ENCODE measurements around the gene KRTAP20-4. TPM values are rescaled to one million over a fixed set of nuclear protein-coding genes. Genes with fewer than 3 reads are reported as not detected.

The KRTAP20-4 gene
- total RNA-seq (not detected in 2 replicates), polyA plus RNA-seq (not detected in 2 replicates)

GRCh38 chr21:30620522-30620921 is at the start of gene KRTAP20-4:
KRTAP20-4 (plus strand) TSS chr21:30620627.
- Histone ChIP-seq H3K27me3 (no peaks in the 10 kb centered on the region), H3K4me3 (no peak within 1 kb of the TSS), H3K4me1 (ENCODE audit: low read depth) (no peaks in the 10 kb centered on the region), H3K27ac (no peak within 1 kb of the TSS), H3K36me3 (no peaks in the 10 kb centered on the region), H3K9me3 (ENCODE audit: low read depth) (no peaks in the 10 kb centered on the region)
- no peak for TF ChIP-seq CTCF (IDR thresholded peaks at IDR 0.05; ENCODE audit: low read depth, low read length)
- DNase-seq (ENCODE audit: low read depth in 1 of 2, low spot score in 1 of 2): no peak

GRCh38 chr21:30577766-30578165 is 42.7 kb upstream of the KRTAP20-4 start:
- H3K36me3 ChIP-seq: no peaks in the 10 kb centered on the region
- H3K27ac ChIP-seq: no peak overlapping the region
- TF ChIP-seq CTCF (IDR thresholded peaks at IDR 0.05; ENCODE audit: low read depth, low read length): no peak
- H3K9me3 ChIP-seq (ENCODE audit: low read depth): no peaks in the 10 kb centered on the region
- H3K4me3 ChIP-seq: no peak overlapping the region
- no peaks in the 10 kb centered on the region for H3K27me3 ChIP-seq
- no peaks in the 10 kb centered on the region for H3K4me1 ChIP-seq (ENCODE audit: low read depth)
- no peak for DNase-seq (ENCODE audit: low read depth in 1 of 2, low spot score in 1 of 2)

- Histone ChIP-seq H3K27ac (no peak overlapping the region), H3K4me1 (ENCODE audit: low read depth) (no peaks in the 10 kb centered on the region), H3K27me3 (no peaks in the 10 kb centered on the region), H3K36me3 (no peaks in the 10 kb centered on the region), H3K9me3 (ENCODE audit: low read depth) (no peaks in the 10 kb centered on the region), H3K4me3 (no peak overlapping the region)
- no peak for DNase-seq (ENCODE audit: low read depth in 1 of 2, low spot score in 1 of 2)
- no peak for TF ChIP-seq CTCF (IDR thresholded peaks at IDR 0.05; ENCODE audit: low read depth, low read length)
Observed at GRCh38 chr21:30579346-30579745, 41.1 kb upstream of the KRTAP20-4 start.

- Histone ChIP-seq H3K27me3 (no peaks in the 10 kb centered on the region), H3K27ac (no peak overlapping the region), H3K36me3 (no peaks in the 10 kb centered on the region), H3K4me3 (no peak overlapping the region), H3K9me3 (ENCODE audit: low read depth) (no peaks in the 10 kb centered on the region), H3K4me1 (ENCODE audit: low read depth) (no peaks in the 10 kb centered on the region)
- no peak for DNase-seq (ENCODE audit: low read depth in 1 of 2, low spot score in 1 of 2)
- TF ChIP-seq CTCF (IDR thresholded peaks at IDR 0.05; ENCODE audit: low read depth, low read length): no peak
Observed at GRCh38 chr21:30580132-30580531, 40.3 kb upstream of the KRTAP20-4 start.

- no peaks in the 10 kb centered on the region for H3K9me3 ChIP-seq (ENCODE audit: low read depth)
- DNase-seq (ENCODE audit: low read depth in 1 of 2, low spot score in 1 of 2): no peak
- H3K36me3 ChIP-seq: no peaks in the 10 kb centered on the region
- no peaks in the 10 kb centered on the region for H3K27me3 ChIP-seq
- TF ChIP-seq CTCF (IDR thresholded peaks at IDR 0.05; ENCODE audit: low read depth, low read length): no peak
- H3K4me1 ChIP-seq (ENCODE audit: low read depth): no peaks in the 10 kb centered on the region
- H3K27ac ChIP-seq: no peak overlapping the region
- H3K4me3 ChIP-seq: no peak overlapping the region
Observed at GRCh38 chr21:30582870-30583269, 37.6 kb upstream of the KRTAP20-4 start.

GRCh38 chr21:30590297-30590696 is 30.1 kb upstream of the KRTAP20-4 start, which contains the start of gene KRTAP22-2:
KRTAP22-2 (minus strand) TSS chr21:30590397.
- Histone ChIP-seq H3K4me1 (ENCODE audit: low read depth) (no peaks in the 10 kb centered on the region), H3K4me3 (no peak within 1 kb of the TSS), H3K9me3 (ENCODE audit: low read depth) (no peaks in the 10 kb centered on the region), H3K36me3 (no peaks in the 10 kb centered on the region), H3K27me3 (no peaks in the 10 kb centered on the region), H3K27ac (no peak within 1 kb of the TSS)
- no peak for DNase-seq (ENCODE audit: low read depth in 1 of 2, low spot score in 1 of 2)
- no peak for TF ChIP-seq CTCF (IDR thresholded peaks at IDR 0.05; ENCODE audit: low read depth, low read length)

Measured in cardiac muscle cell (in vitro differentiated cells and primary cell).